HG03045 (cell line): Measurements from ENCODE around the gene TEKT2.

ENCODE experiments used
- ATAC-seq: cut with Tn5 transposase; IDR thresholded peaks from one replicate; pipeline ENCODE4 v1.9.1; 2021; ENCODE audit warnings: mild to moderate bottlenecking, moderate library complexity; ENCODE audit not compliant: unreplicated experiment

Gene TEKT2

GRCh38 chr1:36083635-36084496 lies at the start of gene TEKT2:
Gene TEKT2, plus strand, starts transcription at chr1:36084094. Its CDS starts 828 bp downstream, at chr1:36084922.
- ATAC-seq, result no peak

GRCh38 chr1:36034692-36035091 lies 49.2 kb upstream of the TEKT2 start:
- no peak for ATAC-seq

GRCh38 chr1:36035154-36035553 lies 48.7 kb upstream of the TEKT2 start:
- no peak for ATAC-seq

GRCh38 chr1:36040238-36040637 lies 43.7 kb upstream of the TEKT2 start:
- ATAC-seq, result no peak

- no peak for ATAC-seq
These were observed 32.1 kb upstream of the TEKT2 start for GRCh38 chr1:36051821-36052220.

- no peak for ATAC-seq
These were observed 29.9 kb upstream of the TEKT2 start for GRCh38 chr1:36053978-36054377.

GRCh38 chr1:36055706-36056105 lies 28.2 kb upstream of the TEKT2 start:
- ATAC-seq, result no peak

GRCh38 chr1:36062315-36062714 lies 21.6 kb upstream of the TEKT2 start:
- ATAC-seq, result no peak

GRCh38 chr1:36067871-36068270 lies 16.0 kb upstream of the TEKT2 start:
- no peak for ATAC-seq

- ATAC-seq, result no peak
These were observed 15.0 kb upstream of the TEKT2 start for GRCh38 chr1:36068866-36069265.

- ATAC-seq, result no peak
These were observed 13.5 kb upstream of the TEKT2 start for GRCh38 chr1:36070349-36070748.

- no peak for ATAC-seq
These were observed 6.8 kb upstream of the TEKT2 start for GRCh38 chr1:36076979-36077573.

- ATAC-seq, result no peak
These were observed 3.7 kb upstream of the TEKT2 start for GRCh38 chr1:36080236-36080635.

- ATAC-seq, result no peak
These were observed 3.1 kb upstream of the TEKT2 start for GRCh38 chr1:36080801-36081200.

GRCh38 chr1:36081926-36082485 lies 1.9 kb upstream of the TEKT2 start:
- no peak for ATAC-seq

GRCh38 chr1:36083219-36083618 lies 675 bp upstream of the TEKT2 start:
- no peak for ATAC-seq

GRCh38 chr1:36084497-36085115 lies 712 bp downstream of the TEKT2 start:
- no peak for ATAC-seq

GRCh38 chr1:36085126-36085525 lies 1.2 kb downstream of the TEKT2 start:
- ATAC-seq, result no peak

GRCh38 chr1:36085686-36086526 lies 2.0 kb downstream of the TEKT2 start:
- no peak for ATAC-seq

- ATAC-seq, result no peak
These were observed 2.8 kb downstream of the TEKT2 start for GRCh38 chr1:36086529-36087232.
